ENCODE data around the gene MIPEP. TPM values are rescaled to one million over a fixed set of nuclear protein-coding genes. Genes with fewer than 3 reads are reported as not detected.

The MIPEP gene
- polyA plus RNA-seq, 2 of the 4 experiments (the other 2 are of a cell fraction), result 21.6 to 32.8 TPM

DNA sequence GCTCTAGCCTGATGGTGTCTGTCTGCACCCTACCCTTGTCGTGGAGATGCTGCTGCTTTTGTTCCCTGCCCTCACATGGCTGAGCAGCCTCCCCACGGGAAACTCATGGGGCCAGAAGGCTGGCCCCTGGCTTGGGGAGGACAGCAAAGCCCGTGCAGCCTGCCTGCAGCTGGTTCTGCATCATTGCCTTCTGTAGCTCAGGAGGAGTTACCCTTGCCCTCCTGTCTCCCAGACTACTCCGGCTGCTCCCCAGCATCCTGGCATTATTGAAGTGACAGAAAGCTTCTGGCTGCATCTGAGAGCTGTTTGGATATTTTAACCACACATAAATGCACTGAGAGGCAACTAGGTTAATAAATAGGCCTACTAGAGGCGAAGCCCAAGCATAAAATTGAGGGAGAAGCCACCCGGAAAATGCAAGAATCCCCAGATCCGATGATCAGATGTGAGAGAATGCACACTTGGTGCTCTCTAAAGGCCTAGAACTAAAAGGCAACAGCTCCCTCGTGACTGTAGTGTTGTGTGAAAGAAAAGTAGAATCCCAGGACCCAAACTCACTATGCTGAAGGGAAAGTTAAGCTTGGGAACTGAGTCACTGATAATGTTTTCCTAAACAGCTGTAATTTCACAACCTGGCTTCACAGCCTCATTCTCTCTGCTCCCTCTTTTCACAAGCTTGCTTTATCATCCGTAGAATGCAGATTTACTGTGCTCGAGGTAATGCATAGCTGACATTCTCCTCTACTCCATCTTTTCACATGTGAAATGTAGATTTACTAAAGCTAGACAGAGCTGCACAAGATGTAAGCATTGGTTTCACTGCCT lies 208.1 kb downstream of the MIPEP start:
- ATAC-seq (no peak), DNase-seq (ENCODE audit: low read depth in 1 of 2, low spot score in 1 of 2) (no peak), FAIRE-seq (no peak)
- ChIA-PET CTCF (interaction anchor here (1.1 kb wide), 1 partner anchor 20 kb away, joined by 3 read pairs; no protein-coding TSS in a partner anchor), POLR2A (no interaction called here)
- 65% methylated on average over 6 of the region's 10 CpGs for WGBS (ENCODE audit: missing lambda C conversion rate)
- Histone ChIP-seq H3K9me3 (no peaks in the 10 kb centered on the region), H3K4me3 (no peak overlapping the region), H3K4me2 (no peak overlapping the region), H3K4me1 (peaks cover 22% of the 10 kb centered on the region), H3K27ac (no peak overlapping the region)
- TF ChIP-seq NFE2L2 (conservative IDR thresholded peaks at IDR 0.05; ENCODE audit: low read length) (no peak), PHF8 (IDR thresholded peaks at IDR 0.05; ENCODE audit: borderline replicate concordance, low read depth) (no peak), POLR2A (IDR thresholded peaks at IDR 0.05; ENCODE audit: low read length) (no peak), HOXB13 (CRISPR knock-in tag; IDR thresholded peaks at IDR 0.05; ENCODE audit: low read depth) (no peak), TFCP2L1 (CRISPR knock-in tag; IDR thresholded peaks at IDR 0.05) (no peak), KDM5A (IDR thresholded peaks at IDR 0.05) (no peak), KDM1A (IDR thresholded peaks at IDR 0.05; ENCODE audit: low read depth) (no peak), HOXA7 (CRISPR knock-in tag; IDR thresholded peaks at IDR 0.05) (no peak), POLR2AphosphoS2 (conservative IDR thresholded peaks at IDR 0.05; ENCODE audit: low read length) (no peak), NR3C1 (IDR thresholded peaks at IDR 0.05) (no peak), EHMT2 (IDR thresholded peaks at IDR 0.05; ENCODE audit: low read depth) (no peak), SREBF2 (IDR thresholded peaks at IDR 0.05) (no peak)
- TF ChIP-seq, protein P1, sequence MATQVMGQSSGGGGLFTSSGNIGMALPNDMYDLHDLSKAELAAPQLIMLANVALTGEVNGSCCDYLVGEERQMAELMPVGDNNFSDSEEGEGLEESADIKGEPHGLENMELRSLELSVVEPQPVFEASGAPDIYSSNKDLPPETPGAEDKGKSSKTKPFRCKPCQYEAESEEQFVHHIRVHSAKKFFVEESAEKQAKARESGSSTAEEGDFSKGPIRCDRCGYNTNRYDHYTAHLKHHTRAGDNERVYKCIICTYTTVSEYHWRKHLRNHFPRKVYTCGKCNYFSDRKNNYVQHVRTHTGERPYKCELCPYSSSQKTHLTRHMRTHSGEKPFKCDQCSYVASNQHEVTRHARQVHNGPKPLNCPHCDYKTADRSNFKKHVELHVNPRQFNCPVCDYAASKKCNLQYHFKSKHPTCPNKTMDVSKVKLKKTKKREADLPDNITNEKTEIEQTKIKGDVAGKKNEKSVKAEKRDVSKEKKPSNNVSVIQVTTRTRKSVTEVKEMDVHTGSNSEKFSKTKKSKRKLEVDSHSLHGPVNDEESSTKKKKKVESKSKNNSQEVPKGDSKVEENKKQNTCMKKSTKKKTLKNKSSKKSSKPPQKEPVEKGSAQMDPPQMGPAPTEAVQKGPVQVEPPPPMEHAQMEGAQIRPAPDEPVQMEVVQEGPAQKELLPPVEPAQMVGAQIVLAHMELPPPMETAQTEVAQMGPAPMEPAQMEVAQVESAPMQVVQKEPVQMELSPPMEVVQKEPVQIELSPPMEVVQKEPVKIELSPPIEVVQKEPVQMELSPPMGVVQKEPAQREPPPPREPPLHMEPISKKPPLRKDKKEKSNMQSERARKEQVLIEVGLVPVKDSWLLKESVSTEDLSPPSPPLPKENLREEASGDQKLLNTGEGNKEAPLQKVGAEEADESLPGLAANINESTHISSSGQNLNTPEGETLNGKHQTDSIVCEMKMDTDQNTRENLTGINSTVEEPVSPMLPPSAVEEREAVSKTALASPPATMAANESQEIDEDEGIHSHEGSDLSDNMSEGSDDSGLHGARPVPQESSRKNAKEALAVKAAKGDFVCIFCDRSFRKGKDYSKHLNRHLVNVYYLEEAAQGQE (IDR thresholded peaks at IDR 0.05), result no peak
- TF ChIP-seq, protein P2, sequence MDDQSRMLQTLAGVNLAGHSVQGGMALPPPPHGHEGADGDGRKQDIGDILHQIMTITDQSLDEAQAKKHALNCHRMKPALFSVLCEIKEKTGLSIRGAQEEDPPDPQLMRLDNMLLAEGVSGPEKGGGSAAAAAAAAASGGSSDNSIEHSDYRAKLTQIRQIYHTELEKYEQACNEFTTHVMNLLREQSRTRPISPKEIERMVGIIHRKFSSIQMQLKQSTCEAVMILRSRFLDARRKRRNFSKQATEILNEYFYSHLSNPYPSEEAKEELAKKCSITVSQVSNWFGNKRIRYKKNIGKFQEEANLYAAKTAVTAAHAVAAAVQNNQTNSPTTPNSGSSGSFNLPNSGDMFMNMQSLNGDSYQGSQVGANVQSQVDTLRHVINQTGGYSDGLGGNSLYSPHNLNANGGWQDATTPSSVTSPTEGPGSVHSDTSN (IDR thresholded peaks at IDR 0.05), result no peak
- TF ChIP-seq, protein P3, sequence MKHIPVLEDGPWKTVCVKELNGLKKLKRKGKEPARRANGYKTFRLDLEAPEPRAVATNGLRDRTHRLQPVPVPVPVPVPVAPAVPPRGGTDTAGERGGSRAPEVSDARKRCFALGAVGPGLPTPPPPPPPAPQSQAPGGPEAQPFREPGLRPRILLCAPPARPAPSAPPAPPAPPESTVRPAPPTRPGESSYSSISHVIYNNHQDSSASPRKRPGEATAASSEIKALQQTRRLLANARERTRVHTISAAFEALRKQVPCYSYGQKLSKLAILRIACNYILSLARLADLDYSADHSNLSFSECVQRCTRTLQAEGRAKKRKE (CRISPR knock-in tag; IDR thresholded peaks at IDR 0.05; ENCODE audit: low read depth), result no peak
- TF ChIP-seq, protein P4, sequence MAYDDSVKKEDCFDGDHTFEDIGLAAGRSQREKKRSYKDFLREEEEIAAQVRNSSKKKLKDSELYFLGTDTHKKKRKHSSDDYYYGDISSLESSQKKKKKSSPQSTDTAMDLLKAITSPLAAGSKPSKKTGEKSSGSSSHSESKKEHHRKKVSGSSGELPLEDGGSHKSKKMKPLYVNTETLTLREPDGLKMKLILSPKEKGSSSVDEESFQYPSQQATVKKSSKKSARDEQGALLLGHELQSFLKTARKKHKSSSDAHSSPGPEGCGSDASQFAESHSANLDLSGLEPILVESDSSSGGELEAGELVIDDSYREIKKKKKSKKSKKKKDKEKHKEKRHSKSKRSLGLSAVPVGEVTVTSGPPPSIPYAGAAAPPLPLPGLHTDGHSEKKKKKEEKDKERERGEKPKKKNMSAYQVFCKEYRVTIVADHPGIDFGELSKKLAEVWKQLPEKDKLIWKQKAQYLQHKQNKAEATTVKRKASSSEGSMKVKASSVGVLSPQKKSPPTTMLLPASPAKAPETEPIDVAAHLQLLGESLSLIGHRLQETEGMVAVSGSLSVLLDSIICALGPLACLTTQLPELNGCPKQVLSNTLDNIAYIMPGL (CRISPR knock-in tag; IDR thresholded peaks at IDR 0.05; ENCODE audit: borderline replicate concordance), result no peak

Small RNA genes within 50 kb of the gene (small RNA-seq; reads per million reads assigned to genes)
- 0 reads per million in 6 experiments for gene MTCO3P2

Other genes with a start within 250 kb of the MIPEP start
- not detected in 2 replicates for gene C1QTNF9B, start 8.1 kb upstream of the MIPEP start, polyA plus RNA-seq (2011; rRNA removed)
- gene C1QTNF9B, start 8.1 kb upstream of the MIPEP start, polyA plus RNA-seq (2017; fragmentation: RNase III; extraction: RNeasy Plus Mini Kit Qiagen cat#74134 plus additional on column Dnase treatment), result not detected in 3 replicates